ENCODE data around the gene DUOX1.

The DUOX1 gene

GRCh38 chr15:45150481-45150880 lies 20.7 kb downstream of the DUOX1 start:
- no peaks in the 10 kb centered on the region for H3K9me3 ChIP-seq (ENCODE audit: insufficient read depth, low read depth, low read length)
- no peaks in the 10 kb centered on the region for H3K9me2 ChIP-seq (replicated peaks; ENCODE audit: low read depth, low read length)
- no peaks in the 10 kb centered on the region for H3F3A ChIP-seq (ENCODE audit: low read depth)
- no peaks in the 10 kb centered on the region for H3K79me2 ChIP-seq (ENCODE audit: insufficient read depth, low read length)
- TF ChIP-seq EZH2phosphoT487 (IDR thresholded peaks at IDR 0.05; ENCODE audit: borderline replicate concordance) (no peak), CTCF (conservative IDR thresholded peaks at IDR 0.05; ENCODE audit: low read length) (no peak)
- H3K27me3 ChIP-seq (ENCODE audit: insufficient read depth, low read length, poor library complexity, severe bottlenecking) = no peaks in the 10 kb centered on the region
- no peak overlapping the region for H3K4me3 ChIP-seq (ENCODE audit: low read length, poor library complexity, severe bottlenecking)
- H3K36me3 ChIP-seq (ENCODE audit: insufficient read depth, low read length) = no peaks in the 10 kb centered on the region
- H3K4me1 ChIP-seq (ENCODE audit: insufficient read depth, low read length, poor library complexity, severe bottlenecking) = peaks cover 5% of the 10 kb centered on the region
- H3K4me2 ChIP-seq (ENCODE audit: low read depth, low read length, poor library complexity, severe bottlenecking) = no peak overlapping the region
- H4K20me1 ChIP-seq (ENCODE audit: insufficient read depth, low read length, poor library complexity, severe bottlenecking) = no peaks in the 10 kb centered on the region
- no peak overlapping the region for H2AFZ ChIP-seq (ENCODE audit: low read length)
- no peak overlapping the region for H3K9ac ChIP-seq (ENCODE audit: low read depth, low read length, poor library complexity, severe bottlenecking)

GRCh38 chr15:45150997-45151396 lies 21.2 kb downstream of the DUOX1 start:
- Histone ChIP-seq H2AFZ (ENCODE audit: low read length) (no peak overlapping the region), H3K79me2 (ENCODE audit: insufficient read depth, low read length) (no peaks in the 10 kb centered on the region), H3K27me3 (ENCODE audit: insufficient read depth, low read length, poor library complexity, severe bottlenecking) (no peaks in the 10 kb centered on the region), H3K36me3 (ENCODE audit: insufficient read depth, low read length) (no peaks in the 10 kb centered on the region), H3K9ac (ENCODE audit: low read depth, low read length, poor library complexity, severe bottlenecking) (no peak overlapping the region), H3K9me3 (ENCODE audit: insufficient read depth, low read depth, low read length) (no peaks in the 10 kb centered on the region), H4K20me1 (ENCODE audit: insufficient read depth, low read length, poor library complexity, severe bottlenecking) (no peaks in the 10 kb centered on the region), H3K4me1 (ENCODE audit: insufficient read depth, low read length, poor library complexity, severe bottlenecking) (peaks cover 5% of the 10 kb centered on the region), H3K4me3 (ENCODE audit: low read length, poor library complexity, severe bottlenecking) (no peak overlapping the region), H3K4me2 (ENCODE audit: low read depth, low read length, poor library complexity, severe bottlenecking) (no peak overlapping the region), H3K9me2 (replicated peaks; ENCODE audit: low read depth, low read length) (no peaks in the 10 kb centered on the region), H3F3A (ENCODE audit: low read depth) (no peaks in the 10 kb centered on the region)
- TF ChIP-seq EZH2phosphoT487 (IDR thresholded peaks at IDR 0.05; ENCODE audit: borderline replicate concordance) = no peak
- TF ChIP-seq CTCF (conservative IDR thresholded peaks at IDR 0.05; ENCODE audit: low read length) = no peak

GRCh38 chr15:45151998-45152828 lies 22.4 kb downstream of the DUOX1 start:
- H2AFZ ChIP-seq (ENCODE audit: low read length) = no peak overlapping the region
- TF ChIP-seq CTCF (conservative IDR thresholded peaks at IDR 0.05; ENCODE audit: low read length) = no peak
- TF ChIP-seq EZH2phosphoT487 (IDR thresholded peaks at IDR 0.05; ENCODE audit: borderline replicate concordance) = no peak
- H3K4me2 ChIP-seq (ENCODE audit: low read depth, low read length, poor library complexity, severe bottlenecking) = no peak overlapping the region
- H3K27me3 ChIP-seq (ENCODE audit: insufficient read depth, low read length, poor library complexity, severe bottlenecking) = no peaks in the 10 kb centered on the region
- no peaks in the 10 kb centered on the region for H3K9me3 ChIP-seq (ENCODE audit: insufficient read depth, low read depth, low read length)
- H3K9ac ChIP-seq (ENCODE audit: low read depth, low read length, poor library complexity, severe bottlenecking) = no peak overlapping the region
- H3F3A ChIP-seq (ENCODE audit: low read depth) = no peaks in the 10 kb centered on the region
- no peaks in the 10 kb centered on the region for H3K9me2 ChIP-seq (replicated peaks; ENCODE audit: low read depth, low read length)
- no peaks in the 10 kb centered on the region for H3K79me2 ChIP-seq (ENCODE audit: insufficient read depth, low read length)
- no peaks in the 10 kb centered on the region for H4K20me1 ChIP-seq (ENCODE audit: insufficient read depth, low read length, poor library complexity, severe bottlenecking)
- H3K36me3 ChIP-seq (ENCODE audit: insufficient read depth, low read length) = no peaks in the 10 kb centered on the region
- peaks cover 5% of the 10 kb centered on the region for H3K4me1 ChIP-seq (ENCODE audit: insufficient read depth, low read length, poor library complexity, severe bottlenecking)
- no peak overlapping the region for H3K4me3 ChIP-seq (ENCODE audit: low read length, poor library complexity, severe bottlenecking)
